Suprapubic skin (tissue), 4 donors: ENCODE results near the gene ORMDL3. TPM values are rescaled to one million over a fixed set of nuclear protein-coding genes. Genes with fewer than 3 reads are reported as not detected.

Source experiments
- DNase-seq, 2 donors: peaks; one replicate each; pipeline ENCODE4 v3.0.0-alpha.2; 2019; ENCODE audit warnings: low spot score in 2 of 2
- H3K27ac ChIP-seq: fragments of 200-600 bp; sonication (generic); one replicate; pipeline ENCODE4 v1.5.1; 2019
- H3K27me3 ChIP-seq: fragments of 200-600 bp; sonication (generic); one replicate; pipeline ENCODE4 v1.5.1; 2019
- H3K36me3 ChIP-seq: fragments of 200-600 bp; sonication (generic); one replicate; pipeline ENCODE4 v1.5.1; 2019
- H3K4me1 ChIP-seq: fragments of 200-600 bp; sonication (generic); one replicate; pipeline ENCODE4 v1.5.1; 2019
- H3K4me3 ChIP-seq: fragments of 200-600 bp; sonication (generic); one replicate; pipeline ENCODE4 v1.5.1; 2019; ENCODE audit warnings: mild to moderate bottlenecking
- H3K9me3 ChIP-seq: fragments of 200-600 bp; sonication (generic); one replicate; pipeline ENCODE4 v1.5.1; 2019
- CTCF ChIP-seq, 2 donors: fragments of 200-600 bp in 1 of 2; fragments of 450-650 bp in 1 of 2; sonication (generic) in 1 of 2; IDR thresholded peaks; one replicate each; pipeline ENCODE4 v1.5.1; 2016 to 2019; ENCODE audit warnings: antibody characterized with exemption in 2 of 2, mild to moderate bottlenecking in 1 of 2, moderate library complexity in 1 of 2
- EP300 ChIP-seq: sonication (generic); formaldehyde crosslinking; IDR thresholded peaks from one replicate; pipeline ENCODE4 v1.6.1; 2017; ENCODE audit warnings: antibody characterized with exemption
- POLR2A ChIP-seq, 2 donors: fragments of 450-650 bp; IDR thresholded peaks; one replicate each; pipeline ENCODE4 v1.6.1; 2017; ENCODE audit warnings: antibody characterized with exemption in 2 of 2, mild to moderate bottlenecking in 2 of 2, moderate library complexity in 2 of 2
- POLR2AphosphoS5 ChIP-seq, 3 donors: sonication (generic); formaldehyde crosslinking; IDR thresholded peaks; one replicate each; pipeline ENCODE4 v1.6.1; 2017; ENCODE audit warnings: antibody characterized with exemption in 3 of 3
- WGBS: methylation state at CpG from one replicate; pipeline ENCODE4 v1.1.5; 2018; 5-methylcytosine and 5-hydroxymethylcytosine counted together
- total RNA-seq, 4 donors: library from RNA; depleted of rRNA; stranded (reverse); fragments of >200 nt; gene quantifications; one replicate each; pipeline ENCODE4 v1.1.0, GENCODE V29; 2016

ORMDL3 gene
- total RNA-seq, 4 donors from 2014 or later, result 57.7 to 91.3 (median 77.9) TPM

GRCh38 chr17:39929646-39930407 lies 2.4 kb upstream of the ORMDL3 start:
- H3K9me3 ChIP-seq, result no peaks in the 10 kb centered on the region
- no peak overlapping the region for H3K27ac ChIP-seq

DNA sequence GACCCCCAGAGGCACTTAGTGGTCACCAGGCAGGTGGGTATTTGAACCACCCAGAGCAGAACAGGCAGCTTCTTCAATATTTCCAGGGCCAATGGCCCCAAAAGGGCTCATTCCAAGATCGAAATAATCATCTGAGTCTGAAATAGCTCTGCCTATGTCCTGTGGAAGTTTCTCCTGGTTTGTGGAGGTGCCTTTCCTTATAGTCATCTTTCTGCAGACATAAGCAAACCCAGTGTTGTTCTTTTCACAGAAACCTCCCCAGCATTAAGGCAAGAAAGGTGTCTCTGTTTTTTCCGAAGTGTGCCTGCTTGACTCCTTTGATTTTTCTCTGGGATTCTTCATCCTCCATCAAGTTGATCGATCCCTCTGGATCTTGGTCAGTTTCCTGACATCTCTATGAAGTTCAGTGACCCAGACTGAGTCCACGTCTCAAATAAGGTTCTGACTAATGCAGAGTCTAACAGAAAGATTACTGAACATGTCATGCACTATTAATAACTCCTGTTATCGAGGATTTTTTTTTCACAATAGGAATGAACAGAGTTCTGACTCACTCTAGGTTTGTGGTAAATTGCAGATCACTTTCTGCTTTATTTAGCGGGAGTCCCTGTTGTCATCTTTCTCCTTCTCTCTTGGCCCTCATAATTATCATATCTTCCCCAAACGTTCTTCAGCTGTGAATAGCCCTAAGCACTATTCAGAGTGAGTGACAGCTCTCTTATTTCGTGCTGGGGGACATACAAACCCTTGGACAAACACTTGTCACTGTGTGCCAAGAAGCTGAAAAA lies 1.7 kb upstream of the ORMDL3 start:
- no peak overlapping the region for H3K4me3 ChIP-seq
- peaks cover under 1% of the 10 kb centered on the region for H3K36me3 ChIP-seq
- DNase-seq, result no peak
- 48% methylated on average over 8 of the region's 8 CpGs for WGBS
- H3K4me1 ChIP-seq, result peaks cover 52% of the 10 kb centered on the region
- TF ChIP-seq POLR2AphosphoS5 (IDR thresholded peaks at IDR 0.05) (no peak), EP300 (no peak), POLR2A (IDR thresholded peaks at IDR 0.05) (no peak), CTCF (IDR thresholded peaks at IDR 0.05) (no peak)
- no peaks in the 10 kb centered on the region for H3K27me3 ChIP-seq
- H3K9me3 ChIP-seq, result no peaks in the 10 kb centered on the region
- H3K27ac ChIP-seq, result peak overlapping the region; percentile 90

More at GRCh38 chr17:39929646-39930407, 2.4 kb upstream of the ORMDL3 start:
- 91% methylated on average over 5 of the region's 5 CpGs for WGBS
- TF ChIP-seq POLR2A (IDR thresholded peaks at IDR 0.05), result no peak
- no peak for TF ChIP-seq EP300
- no peak for TF ChIP-seq CTCF (IDR thresholded peaks at IDR 0.05)
- no peak for TF ChIP-seq POLR2AphosphoS5 (IDR thresholded peaks at IDR 0.05)
- no peaks in the 10 kb centered on the region for H3K27me3 ChIP-seq
- H3K36me3 ChIP-seq, result no peaks in the 10 kb centered on the region
- no peak overlapping the region for H3K4me3 ChIP-seq
- no peak for DNase-seq
- peaks cover 45% of the 10 kb centered on the region for H3K4me1 ChIP-seq

- Histone ChIP-seq H3K27ac (peak overlapping the region; percentile 90), H3K36me3 (peaks cover 9% of the 10 kb centered on the region), H3K27me3 (no peaks in the 10 kb centered on the region), H3K9me3 (no peaks in the 10 kb centered on the region), H3K4me3 (peak overlapping the region; percentile 95), H3K4me1 (peaks cover 54% of the 10 kb centered on the region)
- WGBS, result 37% methylated on average over 9 of the region's 17 CpGs
- TF ChIP-seq EP300 (no peak), CTCF (IDR thresholded peaks at IDR 0.05) (no peak), POLR2A (IDR thresholded peaks at IDR 0.05) (no peak), POLR2AphosphoS5 (IDR thresholded peaks at IDR 0.05) (no peak)
- DNase-seq, result peak in 1 of 2 donors; percentile 78
Observed at GRCh38 chr17:39927929-39928857, 792 bp upstream of the ORMDL3 start.

DNA sequence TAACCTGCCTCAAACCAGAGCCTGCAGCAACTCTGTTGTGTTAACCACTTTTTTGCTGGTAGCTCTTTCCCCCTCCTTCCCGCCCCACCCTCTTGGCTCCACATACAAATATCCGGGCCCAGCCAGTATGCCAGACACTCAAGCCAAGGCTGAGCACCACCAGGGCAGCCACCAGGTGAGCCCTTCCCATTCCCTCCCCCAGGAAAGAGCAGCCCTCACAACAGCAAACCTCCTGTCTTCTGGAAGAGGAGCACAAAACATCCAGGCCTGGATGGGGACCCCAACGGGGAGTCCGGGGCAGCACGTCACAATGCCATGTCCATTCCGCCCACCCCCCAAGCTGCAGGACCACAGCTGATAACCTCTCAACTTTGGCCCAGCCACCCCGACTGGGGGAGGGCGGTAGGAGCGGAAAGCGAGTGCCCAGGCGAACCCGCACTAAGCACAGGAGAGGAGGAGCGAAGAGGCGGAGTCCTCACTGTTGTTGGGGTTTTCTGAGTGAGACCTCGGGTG lies 757 bp downstream of the ORMDL3 start:
- no peaks in the 10 kb centered on the region for H3K27me3 ChIP-seq
- no peak for TF ChIP-seq EP300
- no peak for TF ChIP-seq POLR2A (IDR thresholded peaks at IDR 0.05)
- TF ChIP-seq POLR2AphosphoS5 (IDR thresholded peaks at IDR 0.05), result no peak
- no peak for TF ChIP-seq CTCF (IDR thresholded peaks at IDR 0.05)
- WGBS, result 3% methylated on average over 13 of the region's 15 CpGs
- no peaks in the 10 kb centered on the region for H3K9me3 ChIP-seq
- peaks cover 25% of the 10 kb centered on the region for H3K36me3 ChIP-seq
- H3K4me1 ChIP-seq, result peaks cover 54% of the 10 kb centered on the region
- peak overlapping the region; percentile 95 for H3K4me3 ChIP-seq
- no peak for DNase-seq
- peak overlapping the region; percentile 90 for H3K27ac ChIP-seq
